NOMO-1 treated with DMSO at 0.1 percent for 48 hours (cell line): Measurements from ENCODE around the gene CCDC57.
"Not testable (repeated sequence)": the region's sequence is repeated elsewhere in the genome, so short reads cannot be mapped to it uniquely, and the experiment has no call there.

Experiments
- DNase-seq: peaks from one replicate; lab custom pipeline; 2025; ENCODE audit not compliant: unreplicated experiment; lab: John Stamatoyannopoulos, UW

The CCDC57 gene

GRCh38 chr17:82179412-82179811 is 33.2 kb downstream of the CCDC57 start:
- DNase-seq = no peak

GRCh38 chr17:82178499-82179261 is 34.0 kb downstream of the CCDC57 start:
- no peak for DNase-seq

GRCh38 chr17:82177761-82178498 is 34.7 kb downstream of the CCDC57 start:
- no peak for DNase-seq

GRCh38 chr17:82177276-82177675 is 35.4 kb downstream of the CCDC57 start:
- DNase-seq = no peak

- DNase-seq = no peak
Measured at GRCh38 chr17:82175951-82176350, 36.7 kb downstream of the CCDC57 start.

- DNase-seq = no peak
Measured at GRCh38 chr17:82175201-82175600, 37.4 kb downstream of the CCDC57 start.

- DNase-seq = not testable (repeated sequence)
Measured at GRCh38 chr17:82174042-82174857, 38.4 kb downstream of the CCDC57 start.

- no peak for DNase-seq
Measured at GRCh38 chr17:82173351-82174041, 39.1 kb downstream of the CCDC57 start.

- no peak for DNase-seq
Measured at GRCh38 chr17:82172486-82173160, 40.0 kb downstream of the CCDC57 start.

GRCh38 chr17:82171750-82172375 is 40.8 kb downstream of the CCDC57 start:
- DNase-seq = no peak

- DNase-seq = peak; percentile 7
Measured at GRCh38 chr17:82170412-82170961, 42.2 kb downstream of the CCDC57 start.

- no peak for DNase-seq
Measured at GRCh38 chr17:82168568-82168967, 44.1 kb downstream of the CCDC57 start.

- DNase-seq = no peak
Measured at GRCh38 chr17:82167028-82167427, 45.6 kb downstream of the CCDC57 start.

- no peak for DNase-seq
Measured at GRCh38 chr17:82164853-82165252, 47.8 kb downstream of the CCDC57 start.

- DNase-seq = no peak
Measured at GRCh38 chr17:82161216-82161615, 51.4 kb downstream of the CCDC57 start.

- DNase-seq = no peak
Measured at GRCh38 chr17:82160075-82160474, 52.6 kb downstream of the CCDC57 start.

- DNase-seq = no peak
Measured at GRCh38 chr17:82158825-82159224, 53.8 kb downstream of the CCDC57 start.

- no peak for DNase-seq
Measured at GRCh38 chr17:82157046-82158035, 55.3 kb downstream of the CCDC57 start.
